Adipocyte (in vitro differentiated cells): ENCODE results near the gene NCAM1.

Experiments used
- DNase-seq: peaks from one replicate; pipeline ENCODE4 v3.0.0-alpha.2; 2015; ENCODE audit warnings: low read depth
- H3K27me3 ChIP-seq: replicated peaks from 2 replicates; pipeline ENCODE4 v1.7.0; 2013; ENCODE audit warnings: mild to moderate bottlenecking, low read length, moderate library complexity; ENCODE audit not compliant: control insufficient read depth, insufficient read depth
- H3K36me3 ChIP-seq: 2 replicates; pipeline ENCODE4 v1.7.0; 2013; ENCODE audit warnings: low read length, mild to moderate bottlenecking, moderate library complexity; ENCODE audit not compliant: control insufficient read depth, insufficient read depth, severe bottlenecking
- H3K4me1 ChIP-seq: 2 replicates; pipeline ENCODE4 v1.7.0; 2013; ENCODE audit warnings: mild to moderate bottlenecking, low read length, moderate library complexity; ENCODE audit not compliant: control insufficient read depth, insufficient read depth
- H3K4me3 ChIP-seq: 2 replicates; pipeline ENCODE4 v1.7.0; 2013; ENCODE audit warnings: mild to moderate bottlenecking, low read length, moderate library complexity
- H3K9ac ChIP-seq: 2 replicates; pipeline ENCODE4 v1.7.0; 2013; ENCODE audit warnings: mild to moderate bottlenecking, low read length, moderate library complexity
- H3K9me3 ChIP-seq: 2 replicates; pipeline ENCODE4 v1.7.0; 2013; ENCODE audit warnings: mild to moderate bottlenecking, low read length, moderate library complexity; ENCODE audit not compliant: control insufficient read depth

NCAM1 gene

DNA sequence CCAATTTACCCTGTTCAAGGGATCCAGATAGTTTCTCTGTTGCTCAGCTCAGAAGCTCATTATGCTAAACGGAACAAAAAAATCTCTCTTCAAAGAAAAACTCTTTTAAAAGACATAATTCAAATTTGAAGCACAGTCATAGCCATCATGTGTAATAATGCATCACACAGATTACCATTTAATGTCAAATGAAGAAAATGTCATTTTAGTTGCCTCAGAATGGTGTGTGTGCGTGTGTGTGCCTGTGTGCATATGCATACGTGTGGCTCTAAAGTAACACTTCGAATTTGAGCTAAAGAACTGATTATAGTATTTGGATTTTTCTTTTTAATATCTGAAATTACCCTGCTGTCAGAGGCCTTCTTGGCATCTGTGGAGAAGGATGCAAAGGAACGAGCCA lies 363.0 kb downstream of the NCAM1 start:
- H3K9me3 ChIP-seq, result no peaks in the 10 kb centered on the region
- no peaks in the 10 kb centered on the region for H3K4me1 ChIP-seq
- peaks cover 19% of the 10 kb centered on the region for H3K36me3 ChIP-seq
- no peak overlapping the region for H3K9ac ChIP-seq
- H3K27me3 ChIP-seq, result no peaks in the 10 kb centered on the region
- H3K4me3 ChIP-seq, result no peak overlapping the region
- no peak for DNase-seq
